ENCODE measurements around the gene ESR1. TPM values are rescaled to one million over a fixed set of nuclear protein-coding genes. Genes with fewer than 3 reads are reported as not detected.

Gene ESR1
- total RNA-seq, 1 experiment from 2014 or later: not detected

DNA sequence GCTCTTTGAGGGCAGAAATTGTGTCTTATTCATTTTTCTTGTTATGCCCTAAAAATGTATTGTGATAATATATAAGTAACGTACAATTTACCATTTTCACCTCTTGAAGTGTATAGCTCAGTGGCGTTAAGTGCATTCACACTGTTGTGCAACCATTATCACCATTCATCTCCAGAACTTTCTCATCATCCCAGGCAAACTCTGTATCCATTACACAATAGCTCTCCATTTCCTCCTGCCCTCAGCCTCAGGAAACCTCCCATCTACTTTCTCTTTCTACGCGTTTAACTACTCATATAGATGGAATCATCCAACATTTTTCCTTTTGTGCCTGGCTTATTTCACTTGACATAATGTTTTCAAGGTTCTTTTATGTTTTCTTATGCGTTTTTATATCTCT, 184.6 kb downstream of the ESR1 start:
- Histone ChIP-seq H2BK20ac (ENCODE audit: low read depth, low read length, poor library complexity, severe bottlenecking) (no peak overlapping the region), H3K9me3 (ENCODE audit: control insufficient read depth, low read depth, low read length) (no peaks in the 10 kb centered on the region), H3K9ac (ENCODE audit: extremely low read depth, insufficient read length, low read length) (no peak overlapping the region), H3K4ac (ENCODE audit: low read depth, low read length) (no peak overlapping the region), H2AK5ac (ENCODE audit: insufficient read length, low read length) (no peak overlapping the region), H4K8ac (replicated peaks; ENCODE audit: insufficient read length, low read depth, low read length) (no peak overlapping the region), H3K14ac (ENCODE audit: insufficient read depth, low read length) (no peak overlapping the region), H3K27me3 (ENCODE audit: insufficient read depth, low read length) (no peaks in the 10 kb centered on the region), H3K27ac (ENCODE audit: insufficient read length, low read depth, low read length) (no peak overlapping the region), H3K79me1 (ENCODE audit: insufficient read depth, low read depth, low read length, poor library complexity, severe bottlenecking) (no peaks in the 10 kb centered on the region), H2BK12ac (ENCODE audit: insufficient read length, low read depth, low read length) (no peak overlapping the region), H3K79me2 (ENCODE audit: insufficient read depth, low read length) (no peaks in the 10 kb centered on the region), H2BK120ac (ENCODE audit: low read depth, low read length, poor library complexity, severe bottlenecking) (no peak overlapping the region), H3K4me2 (ENCODE audit: insufficient read depth, insufficient read length, low read length) (no peak overlapping the region), H2AFZ (ENCODE audit: low read length) (no peak overlapping the region), H3K18ac (ENCODE audit: insufficient read length, low read depth, low read length) (no peak overlapping the region), H4K91ac (ENCODE audit: insufficient read length, low read depth, low read length) (no peak overlapping the region), H2BK5ac (ENCODE audit: insufficient read length, low read length) (no peak overlapping the region), H3K56ac (ENCODE audit: insufficient read length, low read depth, low read length) (no peak overlapping the region), H3T11ph (ENCODE audit: low read length) (no peak overlapping the region), H4K5ac (ENCODE audit: insufficient read length, low read depth, low read length) (no peak overlapping the region), H3K4me1 (ENCODE audit: insufficient read depth, low read length) (no peaks in the 10 kb centered on the region), H2BK15ac (ENCODE audit: low read depth, low read length) (no peak overlapping the region), H4K20me1 (ENCODE audit: control insufficient read depth, insufficient read depth, insufficient read length) (no peaks in the 10 kb centered on the region), H3K23ac (ENCODE audit: insufficient read length, low read depth, low read length) (no peak overlapping the region), H3K23me2 (ENCODE audit: insufficient read length, low read depth, low read length, poor library complexity, severe bottlenecking) (no peaks in the 10 kb centered on the region)
- no peak overlapping the region for H3K27ac Mint-ChIP-seq
- H3K36me3 Mint-ChIP-seq (ENCODE audit: insufficient read depth in 1 of 3, low read depth in 3 of 3): no peaks in the 10 kb centered on the region
- no CpG with 5 or more reads among the region's 5 CpGs for WGBS (ENCODE audit: extremely low coverage, insufficient read length, low lambda C conversion rate)
- TF ChIP-seq, protein P1, sequence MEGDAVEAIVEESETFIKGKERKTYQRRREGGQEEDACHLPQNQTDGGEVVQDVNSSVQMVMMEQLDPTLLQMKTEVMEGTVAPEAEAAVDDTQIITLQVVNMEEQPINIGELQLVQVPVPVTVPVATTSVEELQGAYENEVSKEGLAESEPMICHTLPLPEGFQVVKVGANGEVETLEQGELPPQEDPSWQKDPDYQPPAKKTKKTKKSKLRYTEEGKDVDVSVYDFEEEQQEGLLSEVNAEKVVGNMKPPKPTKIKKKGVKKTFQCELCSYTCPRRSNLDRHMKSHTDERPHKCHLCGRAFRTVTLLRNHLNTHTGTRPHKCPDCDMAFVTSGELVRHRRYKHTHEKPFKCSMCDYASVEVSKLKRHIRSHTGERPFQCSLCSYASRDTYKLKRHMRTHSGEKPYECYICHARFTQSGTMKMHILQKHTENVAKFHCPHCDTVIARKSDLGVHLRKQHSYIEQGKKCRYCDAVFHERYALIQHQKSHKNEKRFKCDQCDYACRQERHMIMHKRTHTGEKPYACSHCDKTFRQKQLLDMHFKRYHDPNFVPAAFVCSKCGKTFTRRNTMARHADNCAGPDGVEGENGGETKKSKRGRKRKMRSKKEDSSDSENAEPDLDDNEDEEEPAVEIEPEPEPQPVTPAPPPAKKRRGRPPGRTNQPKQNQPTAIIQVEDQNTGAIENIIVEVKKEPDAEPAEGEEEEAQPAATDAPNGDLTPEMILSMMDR (conservative IDR thresholded peaks at IDR 0.05): no peak
- H3K27me3 Mint-ChIP-seq (ENCODE audit: low read depth): no peaks in the 10 kb centered on the region
- no peak overlapping the region for H3K4me3 Mint-ChIP-seq
- no peaks in the 10 kb centered on the region for H3K9me3 Mint-ChIP-seq
- no peak for DNase-seq
- peaks cover 0 to 4% of the 10 kb centered on the region in 2 experiments; a peak in 3 of 4 replicates for H3K4me1 Mint-ChIP-seq
